Hepatocyte (in vitro differentiated cells): ENCODE measurements around the gene ZNF579.

Source experiments
- EZH2 ChIP-seq: fragments of 200-600 bp; sonication (generic); IDR thresholded peaks from 2 replicates; pipeline ENCODE4 v1.6.1; 2016; ENCODE audit warnings: antibody characterized with exemption, mild to moderate bottlenecking, borderline replicate concordance
- EZH2phosphoT487 ChIP-seq: fragments of 200-600 bp; sonication (generic); IDR thresholded peaks from one replicate; pipeline ENCODE4 v1.6.1; 2018; ENCODE audit warnings: antibody characterized with exemption, mild to moderate bottlenecking, low read depth, moderate library complexity; ENCODE audit not compliant: unreplicated experiment, severe bottlenecking
- TF ChIP-seq, protein P1 (sequence below): fragments of 200-600 bp; sonication (generic); IDR thresholded peaks from 2 replicates; pipeline ENCODE4 v1.5.1; 2016; ENCODE audit warnings: antibody characterized with exemption, mild to moderate bottlenecking; ENCODE audit not compliant: poor library complexity

DNA sequence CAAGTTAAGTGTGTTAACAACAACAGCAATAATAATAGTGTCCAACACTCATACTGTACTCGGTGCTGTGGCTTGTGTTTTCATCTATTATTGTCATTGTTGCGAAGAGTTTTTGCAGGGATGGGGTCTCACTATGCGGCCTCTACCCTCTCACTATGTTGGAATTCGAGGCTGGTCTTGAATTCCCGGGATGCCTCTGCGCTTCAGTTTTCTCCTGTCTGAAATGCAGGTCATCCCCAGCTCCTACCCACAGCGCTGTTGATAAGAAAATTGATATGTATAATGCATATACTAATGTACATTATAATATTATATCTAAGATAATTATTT lies 30.4 kb downstream of the ZNF579 start:
- TF ChIP-seq EZH2 = no peak
- TF ChIP-seq, protein P1, sequence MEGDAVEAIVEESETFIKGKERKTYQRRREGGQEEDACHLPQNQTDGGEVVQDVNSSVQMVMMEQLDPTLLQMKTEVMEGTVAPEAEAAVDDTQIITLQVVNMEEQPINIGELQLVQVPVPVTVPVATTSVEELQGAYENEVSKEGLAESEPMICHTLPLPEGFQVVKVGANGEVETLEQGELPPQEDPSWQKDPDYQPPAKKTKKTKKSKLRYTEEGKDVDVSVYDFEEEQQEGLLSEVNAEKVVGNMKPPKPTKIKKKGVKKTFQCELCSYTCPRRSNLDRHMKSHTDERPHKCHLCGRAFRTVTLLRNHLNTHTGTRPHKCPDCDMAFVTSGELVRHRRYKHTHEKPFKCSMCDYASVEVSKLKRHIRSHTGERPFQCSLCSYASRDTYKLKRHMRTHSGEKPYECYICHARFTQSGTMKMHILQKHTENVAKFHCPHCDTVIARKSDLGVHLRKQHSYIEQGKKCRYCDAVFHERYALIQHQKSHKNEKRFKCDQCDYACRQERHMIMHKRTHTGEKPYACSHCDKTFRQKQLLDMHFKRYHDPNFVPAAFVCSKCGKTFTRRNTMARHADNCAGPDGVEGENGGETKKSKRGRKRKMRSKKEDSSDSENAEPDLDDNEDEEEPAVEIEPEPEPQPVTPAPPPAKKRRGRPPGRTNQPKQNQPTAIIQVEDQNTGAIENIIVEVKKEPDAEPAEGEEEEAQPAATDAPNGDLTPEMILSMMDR = no peak
- no peak for TF ChIP-seq EZH2phosphoT487
